HG03571 (cell line): Measurements from ENCODE around the gene PDE1C.

Experiments used
- ATAC-seq: cut with Tn5 transposase; IDR thresholded peaks from one replicate; pipeline ENCODE4 v1.9.1; 2021; ENCODE audit not compliant: unreplicated experiment

The PDE1C gene

DNA sequence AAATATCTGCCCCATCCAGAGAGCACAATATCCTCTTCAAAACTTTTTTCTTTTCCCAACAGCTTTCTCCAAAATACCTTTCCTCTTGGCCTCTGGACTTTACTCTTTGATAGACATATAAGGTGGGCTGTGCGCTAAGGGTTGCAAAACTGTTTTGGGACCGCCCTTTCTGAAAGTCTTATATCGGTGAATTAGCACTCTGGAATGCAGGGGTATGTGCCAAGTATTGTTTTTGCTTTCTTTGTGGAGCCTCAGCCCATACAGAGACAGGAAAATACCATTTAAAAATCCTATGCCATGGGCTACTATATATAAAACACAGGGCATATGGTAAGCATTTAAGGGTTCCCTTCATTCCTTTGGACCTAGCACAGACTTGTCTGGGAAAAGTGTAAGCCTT is 345.5 kb downstream of the PDE1C start:
- no peak for ATAC-seq

DNA sequence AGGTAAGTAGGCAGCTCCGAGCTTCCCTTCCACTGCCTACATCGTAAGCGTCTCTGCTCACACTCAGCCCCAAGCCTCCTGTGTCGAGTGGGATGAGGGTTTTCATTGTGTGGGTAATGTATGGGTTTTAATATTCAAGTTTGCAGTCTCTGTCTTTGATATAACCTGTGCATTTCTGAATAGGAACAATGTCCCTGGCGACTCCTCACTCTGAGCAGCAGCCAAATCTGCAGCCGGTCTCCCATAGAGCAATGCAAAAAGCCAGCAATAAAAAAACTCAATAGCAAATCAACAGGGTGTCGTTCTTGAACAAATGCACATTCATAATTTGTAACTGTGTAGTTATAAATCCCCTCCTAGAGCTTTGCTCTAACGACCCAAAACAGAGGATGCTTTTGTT is 349.8 kb downstream of the PDE1C start:
- no peak for ATAC-seq

DNA sequence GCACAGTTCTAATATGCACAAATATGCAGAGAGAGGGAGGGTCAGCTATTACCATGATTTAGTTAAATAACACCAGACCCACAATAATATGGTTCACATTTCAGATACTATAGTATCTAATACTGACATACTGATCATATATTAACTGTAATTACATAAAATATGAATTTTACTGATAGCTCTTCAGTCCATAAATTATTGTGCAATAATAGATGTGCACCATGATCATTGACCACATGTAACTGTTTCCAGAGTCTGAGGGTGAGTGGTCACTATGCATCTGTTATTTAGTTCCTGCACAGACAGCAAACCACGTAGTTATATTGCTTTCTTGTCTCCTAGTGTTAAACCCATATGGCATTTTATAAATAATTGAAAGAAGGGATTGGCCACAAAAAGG is 353.9 kb downstream of the PDE1C start:
- no peak for ATAC-seq

DNA sequence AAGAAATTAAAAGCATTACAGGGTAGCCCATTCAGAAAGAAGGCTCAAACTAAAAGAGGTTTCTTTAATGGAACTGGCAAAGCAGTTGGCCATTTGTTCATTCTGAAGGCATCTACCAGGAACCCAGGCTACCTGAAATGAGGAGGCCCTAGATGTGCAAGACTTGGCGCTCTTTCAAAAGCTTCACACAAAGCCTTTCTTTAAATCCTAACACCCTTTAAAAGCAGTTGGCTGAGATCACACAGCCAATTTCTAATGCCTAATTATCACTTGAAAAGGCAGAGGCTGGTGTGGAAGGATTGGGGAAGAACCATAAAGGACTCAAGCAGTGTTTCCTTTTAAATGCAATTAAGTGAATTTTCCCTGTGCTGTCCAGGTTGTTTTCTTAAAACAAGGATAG is 360.0 kb downstream of the PDE1C start:
- no peak for ATAC-seq

DNA sequence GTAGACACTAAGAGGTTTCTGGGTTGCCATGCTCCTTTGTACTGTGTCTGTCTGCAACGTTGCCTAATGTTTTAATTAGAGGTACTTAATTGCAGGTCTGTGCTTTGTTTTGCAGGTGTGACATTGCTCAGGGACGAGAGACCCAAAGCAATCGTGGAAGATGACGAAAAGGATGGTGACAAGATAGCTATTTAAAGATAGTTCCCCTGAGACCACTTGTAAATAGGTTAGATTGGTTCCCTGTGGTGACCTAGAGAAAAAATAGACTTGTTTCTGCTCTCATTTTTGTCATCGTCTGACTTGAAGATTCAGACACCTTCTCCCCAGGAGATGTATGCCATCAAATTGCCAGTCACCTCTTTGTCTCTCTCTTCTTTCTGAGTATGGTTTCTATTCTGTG is 363.1 kb downstream of the PDE1C start:
- no peak for ATAC-seq

DNA sequence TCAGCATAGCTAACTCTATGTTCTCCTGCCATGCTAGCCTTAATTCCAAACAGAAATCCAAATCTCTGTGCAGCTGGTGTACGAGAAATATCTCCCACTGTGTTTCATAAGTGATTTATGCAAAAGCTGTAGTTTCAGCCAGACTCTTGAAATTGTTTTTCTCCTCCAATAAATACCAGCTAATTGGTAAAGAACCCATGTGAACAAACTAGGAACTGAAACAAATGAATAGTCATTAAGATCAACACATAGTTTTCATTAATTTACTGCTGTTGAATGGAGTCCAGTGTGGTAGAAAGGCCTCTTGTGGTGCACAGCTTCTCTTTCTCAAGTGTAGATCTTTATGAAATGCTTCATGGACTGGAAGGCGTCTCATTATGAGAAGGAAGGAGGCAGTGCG is 364.8 kb downstream of the PDE1C start:
- ATAC-seq, result no peak

DNA sequence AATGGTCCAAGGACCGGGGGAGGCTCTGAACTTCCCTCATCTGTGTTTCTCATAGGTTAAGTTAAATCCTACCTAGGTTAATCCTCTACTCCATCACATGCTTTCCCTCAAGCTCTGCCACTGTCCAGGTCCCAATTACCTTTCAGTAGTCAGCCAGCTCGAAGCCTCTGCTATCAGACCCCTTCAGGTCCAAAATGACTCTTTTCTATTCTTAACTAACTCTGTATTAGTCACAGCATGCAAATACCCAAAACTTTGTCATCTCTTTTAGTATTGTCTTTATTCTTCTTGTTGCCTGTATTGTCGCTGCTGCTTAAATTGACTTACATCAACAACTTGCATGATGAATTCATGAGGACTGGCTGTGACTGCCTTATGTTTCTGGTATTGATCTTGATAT is 367.9 kb downstream of the PDE1C start:
- no peak for ATAC-seq
